HG02571 (cell line): ENCODE data around the gene PDYN.
"Not testable (repeated sequence)": the region's sequence is repeated elsewhere in the genome, so short reads cannot be mapped to it uniquely, and the experiment has no call there.

Source experiments
- ATAC-seq: cut with Tn5 transposase; IDR thresholded peaks from one replicate; pipeline ENCODE4 v1.9.1; 2021; ENCODE audit warnings: mild to moderate bottlenecking, moderate library complexity; ENCODE audit not compliant: unreplicated experiment

Gene PDYN

GRCh38 chr20:1993986-1994385, at the start of gene PDYN:
TSS of gene PDYN (minus strand) at chr20:1994058. CDS start at chr20:1983084, 10,974 bp downstream.
- no peak for ATAC-seq

DNA sequence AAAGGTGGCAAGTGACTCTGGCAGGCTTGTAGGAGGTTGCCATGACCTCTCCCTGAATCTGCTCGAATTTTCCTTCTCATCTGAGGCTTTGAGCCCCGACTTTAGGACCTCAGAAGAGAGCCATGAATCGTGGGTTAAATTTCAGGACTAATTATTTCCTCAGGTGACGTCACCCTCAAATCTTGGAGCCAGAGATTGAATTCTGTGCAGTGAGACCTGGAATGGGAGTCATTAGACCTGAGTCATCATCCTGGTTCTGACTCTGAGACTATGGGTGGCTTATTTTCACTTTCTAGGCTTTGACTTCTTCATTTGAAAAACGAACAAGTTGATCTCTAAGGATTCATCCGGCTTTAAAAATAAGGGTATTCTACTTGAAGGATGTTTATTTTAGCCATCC, 48.5 kb upstream of the PDYN start:
- no peak for ATAC-seq

DNA sequence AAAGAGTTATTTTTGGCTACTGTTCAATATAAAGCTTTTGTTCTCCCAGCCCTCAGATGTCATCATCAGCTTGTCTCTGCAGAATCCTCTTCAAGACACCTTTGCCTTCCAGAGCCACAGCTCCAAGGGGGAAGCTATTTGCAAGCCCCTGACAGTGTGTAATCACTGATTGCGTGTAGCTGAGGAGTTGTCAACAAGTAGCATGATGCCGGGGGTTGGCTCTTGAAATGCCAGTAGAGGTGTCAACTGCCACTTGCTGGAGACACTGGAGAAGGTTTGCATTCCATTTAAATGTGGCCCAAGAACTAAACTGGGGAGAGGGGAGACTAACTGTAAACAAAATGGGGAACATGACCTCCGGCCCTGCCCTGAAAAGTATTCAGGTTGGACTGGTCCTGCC, 44.3 kb upstream of the PDYN start:
- no peak for ATAC-seq

GRCh38 chr20:2037296-2037914, 43.5 kb upstream of the PDYN start:
- no peak for ATAC-seq

DNA sequence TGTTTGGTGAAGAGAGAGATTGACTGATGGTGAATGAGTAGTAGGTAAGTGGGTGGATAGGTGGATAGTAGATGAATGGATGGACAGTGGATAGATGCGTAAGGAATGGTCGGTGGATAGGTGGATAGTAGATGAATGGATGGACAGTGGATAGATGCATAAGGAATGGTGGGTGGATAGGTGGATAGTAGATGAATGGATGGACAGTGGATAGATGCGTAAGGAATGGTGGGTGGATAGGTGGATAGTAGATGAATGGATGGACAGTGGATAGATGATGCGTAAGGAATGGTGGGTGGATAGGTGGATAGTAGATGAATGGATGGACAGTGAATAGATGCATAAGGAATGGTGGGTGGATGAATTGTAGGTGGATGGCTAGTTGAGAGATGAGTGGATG, 42.5 kb upstream of the PDYN start:
- not testable (repeated sequence) for ATAC-seq

GRCh38 chr20:2032168-2032567, 38.3 kb upstream of the PDYN start:
- ATAC-seq, result no peak

DNA sequence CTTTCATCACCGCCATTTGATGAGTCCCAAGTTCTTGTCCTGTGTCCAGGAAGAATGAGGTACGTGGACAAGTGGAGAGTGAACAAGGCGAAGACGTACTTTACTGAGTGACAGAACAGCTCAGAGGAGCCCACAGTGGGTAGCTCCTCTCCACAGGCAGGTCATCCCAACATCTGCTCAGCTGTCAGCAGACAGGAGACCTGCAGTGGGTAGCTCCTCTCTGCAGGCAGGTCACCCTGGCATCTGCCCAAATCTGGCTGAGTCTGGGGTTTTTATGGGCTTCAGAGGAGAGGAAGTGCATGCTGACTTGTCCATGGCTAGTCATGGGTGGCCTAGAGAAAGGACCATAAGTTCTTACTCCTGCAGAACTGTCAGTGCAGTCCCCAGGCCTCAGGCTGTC, 32.7 kb upstream of the PDYN start:
- ATAC-seq, result no peak

DNA sequence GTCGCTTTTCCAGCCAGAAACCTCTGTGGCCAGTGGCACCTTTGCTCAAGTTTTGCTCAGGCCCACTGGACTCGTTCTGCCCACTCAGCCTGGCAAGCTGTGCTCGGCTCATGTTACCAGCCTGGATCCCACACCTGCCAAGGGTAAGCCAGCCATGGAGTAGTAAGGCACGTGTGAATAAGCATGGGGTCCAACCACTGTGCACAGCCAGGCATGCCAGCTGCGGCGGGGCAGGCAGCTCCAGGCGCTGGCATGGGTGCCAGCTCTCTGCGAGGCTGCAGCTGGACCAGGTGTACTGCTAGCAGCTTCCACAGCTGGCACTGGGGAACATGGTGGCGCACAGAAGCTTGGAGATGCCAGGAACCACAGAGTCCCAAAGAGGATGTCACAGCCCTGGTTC, 32.1 kb upstream of the PDYN start:
- ATAC-seq, result no peak

DNA sequence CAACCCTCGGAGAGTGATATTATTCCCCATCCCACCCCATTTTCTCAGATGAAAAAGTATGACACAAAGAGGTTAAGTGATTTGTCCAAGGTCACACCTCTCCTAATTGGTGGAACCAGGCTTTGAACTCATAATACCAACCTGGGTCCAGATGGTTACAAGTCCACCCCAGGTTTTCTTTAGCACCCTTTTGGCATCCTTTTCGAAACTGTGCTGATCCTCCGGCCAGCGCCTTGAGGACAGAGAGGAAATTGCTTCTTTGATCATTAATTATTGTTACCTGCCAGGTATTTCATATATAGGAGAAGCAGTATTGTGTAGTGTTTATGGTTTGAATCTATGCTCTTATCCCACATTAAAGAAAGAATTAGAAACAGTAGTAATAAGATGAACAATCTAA, 29.3 kb upstream of the PDYN start:
- no peak for ATAC-seq

DNA sequence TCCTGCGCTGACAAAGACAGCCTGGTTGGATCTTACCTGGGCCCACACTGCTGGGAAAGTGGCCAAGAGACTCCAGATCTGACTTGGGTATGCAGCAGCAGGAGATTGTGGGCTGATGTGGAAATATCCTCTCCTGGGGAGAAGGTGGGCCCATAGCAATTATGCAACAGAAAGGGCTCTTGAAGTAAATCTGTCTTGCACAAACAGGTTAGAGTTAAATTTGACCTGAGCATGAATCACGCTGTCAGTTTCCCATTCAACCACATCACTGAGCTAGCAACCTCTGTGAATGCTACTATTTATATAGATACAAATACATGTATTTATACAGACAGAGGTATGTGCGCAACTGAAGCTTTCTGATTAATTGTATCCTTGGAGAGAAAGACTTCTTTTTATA, 28.3 kb upstream of the PDYN start:
- ATAC-seq, result no peak

DNA sequence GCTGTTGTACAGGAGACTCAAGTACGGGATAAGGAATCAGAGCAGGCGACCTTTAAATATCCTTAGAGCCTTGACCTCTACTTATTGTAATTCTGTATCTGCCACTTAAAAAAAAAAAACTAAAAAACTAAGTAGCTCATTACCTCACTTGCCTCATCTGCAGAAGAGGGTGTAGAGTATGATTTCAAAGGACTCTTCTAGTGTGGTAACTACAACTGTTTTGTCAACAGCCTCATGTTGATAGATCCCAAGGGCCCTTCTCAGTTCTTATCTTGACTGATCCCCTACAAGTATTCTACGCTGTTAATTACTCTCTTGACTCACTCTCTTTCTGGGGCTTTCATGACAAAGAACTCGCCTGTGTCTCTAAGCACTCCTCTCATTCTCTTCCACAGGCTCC, 16.7 kb upstream of the PDYN start:
- ATAC-seq, result no peak

DNA sequence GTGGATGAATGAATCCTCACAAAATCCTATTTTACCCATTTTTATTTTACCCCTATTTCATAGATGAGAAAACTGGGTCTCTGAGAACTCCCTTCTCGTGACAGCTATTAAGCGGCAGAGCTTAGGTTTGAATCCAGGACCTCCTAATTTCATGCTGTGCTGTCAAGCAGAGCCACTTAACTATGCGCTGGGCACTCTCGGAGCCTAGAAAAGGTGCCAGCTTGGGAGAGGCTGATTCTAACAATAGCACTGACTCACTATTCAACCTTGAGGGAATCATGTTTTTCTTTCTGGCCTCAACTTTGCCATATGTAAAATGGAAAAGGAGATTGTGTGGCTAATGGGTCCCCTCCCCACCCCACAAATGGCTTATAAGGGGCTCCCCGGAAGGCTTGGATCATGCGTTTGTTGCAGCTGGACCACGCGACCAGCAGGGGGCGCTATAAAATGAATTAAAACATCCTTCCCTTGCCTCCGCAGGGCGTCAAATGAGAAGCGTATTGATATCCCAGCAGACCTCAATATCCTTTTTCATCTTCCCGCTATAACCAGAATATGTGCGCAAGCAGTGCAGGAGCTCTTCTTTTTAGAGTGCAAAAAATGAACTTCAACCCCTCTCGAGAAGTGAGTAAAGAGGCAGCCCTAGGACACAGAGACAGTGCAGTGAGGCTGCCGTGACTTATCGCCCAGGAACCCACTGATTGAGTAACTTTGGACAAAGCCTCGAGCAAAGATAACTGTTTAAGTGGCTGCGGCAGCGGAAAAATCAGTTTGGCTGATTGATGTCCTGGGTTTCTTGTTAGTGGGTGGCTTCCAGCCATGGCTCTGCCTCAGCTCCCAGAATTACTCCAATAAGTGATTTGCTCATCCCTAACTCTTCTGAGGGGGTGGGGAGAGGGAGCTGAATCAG, 12.8 kb upstream of the PDYN start:
- no peak for ATAC-seq

DNA sequence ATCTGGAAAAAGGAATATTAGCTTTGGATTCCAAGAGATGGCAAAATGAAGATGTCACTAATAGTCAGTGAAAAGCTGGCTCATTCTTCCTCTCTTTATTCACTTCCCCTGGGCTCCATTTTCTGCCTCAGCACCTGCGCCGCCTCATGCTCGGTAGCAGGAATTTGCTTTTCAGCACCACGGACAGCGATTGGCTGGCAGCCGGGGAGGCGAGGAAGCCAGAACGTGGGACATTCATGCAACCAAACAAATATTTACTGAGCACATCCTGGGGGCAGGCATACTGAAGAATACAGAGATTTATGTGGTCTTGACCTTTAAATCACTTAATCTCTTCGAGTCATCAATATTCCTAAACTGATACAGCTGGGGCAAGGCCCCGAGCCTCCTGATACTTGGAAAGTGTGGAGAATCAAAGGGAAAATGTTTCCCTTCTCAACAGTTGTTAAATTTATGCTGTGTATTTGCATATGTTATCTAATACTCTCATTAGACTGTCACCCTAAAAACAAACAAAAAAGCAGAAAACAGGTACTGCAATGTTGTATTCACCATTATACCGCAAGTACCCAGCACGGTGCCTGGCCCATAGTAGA, 12.1 kb upstream of the PDYN start:
- ATAC-seq, result no peak

DNA sequence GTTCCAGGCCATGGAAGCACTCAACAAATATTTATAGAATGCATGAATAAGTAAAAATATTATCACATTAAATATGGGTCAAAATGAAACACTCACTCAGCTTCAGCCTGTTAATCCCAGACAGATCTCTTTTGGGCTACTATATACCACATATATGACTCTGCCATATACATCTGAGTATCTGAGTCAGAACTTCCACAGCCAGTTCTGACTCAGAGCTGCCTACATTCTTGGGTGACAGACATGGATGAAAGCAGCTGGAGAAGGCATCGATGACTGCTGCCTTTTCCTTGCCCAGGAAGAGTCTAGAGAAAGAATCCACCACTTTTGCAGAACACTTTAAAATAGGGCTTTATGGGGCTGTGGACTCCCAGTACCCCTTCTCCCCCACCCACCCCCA, 11.5 kb upstream of the PDYN start:
- no peak for ATAC-seq

DNA sequence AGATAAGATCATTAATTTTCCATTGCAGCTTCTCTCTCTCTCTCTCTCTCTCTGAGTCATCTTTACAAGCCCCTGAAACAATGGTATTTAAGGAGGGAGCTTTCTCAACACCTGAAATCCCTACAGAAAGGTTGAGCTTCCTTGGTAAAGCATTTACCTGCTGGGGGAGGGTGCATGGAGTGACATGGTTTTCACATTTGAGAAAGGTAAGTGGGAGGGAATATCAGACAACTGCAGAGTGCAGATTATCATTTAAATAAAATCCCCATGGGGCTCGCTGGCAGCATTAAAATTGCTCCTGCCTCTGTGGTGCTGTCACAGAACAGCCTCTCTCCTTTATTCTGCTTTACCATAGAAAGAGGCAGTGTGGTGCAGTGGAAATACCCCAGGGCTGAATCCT, 10.3 kb upstream of the PDYN start:
- no peak for ATAC-seq

DNA sequence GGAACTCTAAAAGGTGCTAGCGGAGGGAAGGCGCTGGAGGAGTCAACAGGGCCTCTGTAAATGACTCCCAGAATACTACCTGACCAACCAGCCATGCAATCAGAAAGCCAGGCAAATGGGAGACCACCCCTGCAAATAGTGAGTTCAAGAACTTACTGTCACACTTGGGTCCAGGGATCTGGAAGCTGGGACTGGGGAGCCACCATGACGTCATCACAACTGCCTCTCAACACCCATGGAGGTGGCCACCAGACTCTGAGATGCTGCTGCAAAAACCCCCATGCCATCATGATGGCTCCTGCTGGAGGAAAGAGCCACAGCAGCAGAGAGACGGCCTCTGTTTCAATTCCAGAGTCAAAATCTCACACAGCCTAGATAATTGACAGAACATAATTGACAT, 8.5 kb upstream of the PDYN start:
- ATAC-seq, result no peak

DNA sequence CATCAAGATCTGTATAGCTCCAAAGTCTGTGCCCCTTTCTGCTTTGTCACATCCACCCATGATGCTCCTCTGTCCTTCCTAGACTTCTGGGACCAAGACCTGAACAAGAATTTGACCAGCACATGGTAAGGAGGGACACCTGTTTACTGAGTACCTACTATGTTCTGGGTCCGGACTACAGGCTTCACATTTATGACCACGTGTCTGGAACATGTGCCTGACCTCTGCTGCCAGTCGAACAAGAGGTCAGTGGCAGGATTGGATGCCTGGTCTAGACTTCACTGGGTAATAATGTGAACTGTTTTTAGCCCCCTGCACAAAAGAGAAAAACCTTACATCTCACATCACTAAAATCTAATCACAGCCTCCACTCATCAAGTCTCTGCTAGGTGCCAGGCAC, 7.3 kb upstream of the PDYN start:
- ATAC-seq, result no peak

DNA sequence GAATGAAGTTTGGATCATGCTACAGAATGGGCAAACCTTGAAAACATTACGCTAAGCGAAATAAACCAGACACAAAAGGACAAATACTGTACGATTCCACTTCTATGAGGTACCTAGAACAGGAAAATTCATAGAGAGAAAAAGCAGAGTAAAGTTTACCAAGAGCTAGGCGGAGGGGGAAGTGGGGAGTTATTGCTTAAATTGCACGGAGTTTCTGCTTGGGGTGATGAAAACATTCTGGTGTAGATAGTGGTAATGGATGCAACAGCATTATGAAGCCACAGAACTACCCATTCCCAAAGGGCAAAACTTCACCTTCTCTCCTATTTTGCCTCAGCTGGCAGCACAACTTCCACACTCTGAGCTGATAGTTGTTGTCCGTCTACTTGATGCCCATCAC, 6.4 kb upstream of the PDYN start:
- no peak for ATAC-seq

DNA sequence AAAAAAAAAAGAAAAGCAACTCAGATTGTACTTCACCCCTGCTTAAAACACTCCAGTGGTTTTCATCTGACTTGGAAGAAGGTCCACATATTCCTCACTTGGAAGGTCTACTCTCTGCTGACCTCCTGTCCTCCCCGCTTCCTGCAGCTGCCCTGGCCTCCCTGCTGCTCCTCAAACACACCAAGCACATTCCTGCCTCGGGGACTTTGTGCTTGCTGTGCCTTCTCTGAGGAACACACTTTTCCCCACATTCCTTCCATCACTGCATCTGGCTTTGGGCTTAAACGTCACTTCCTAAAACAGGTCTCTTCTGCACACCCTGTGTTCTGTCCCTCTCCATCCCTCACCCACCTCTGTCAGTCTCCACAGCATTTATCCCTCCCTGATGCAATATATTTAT, 4.9 kb upstream of the PDYN start:
- no peak for ATAC-seq

DNA sequence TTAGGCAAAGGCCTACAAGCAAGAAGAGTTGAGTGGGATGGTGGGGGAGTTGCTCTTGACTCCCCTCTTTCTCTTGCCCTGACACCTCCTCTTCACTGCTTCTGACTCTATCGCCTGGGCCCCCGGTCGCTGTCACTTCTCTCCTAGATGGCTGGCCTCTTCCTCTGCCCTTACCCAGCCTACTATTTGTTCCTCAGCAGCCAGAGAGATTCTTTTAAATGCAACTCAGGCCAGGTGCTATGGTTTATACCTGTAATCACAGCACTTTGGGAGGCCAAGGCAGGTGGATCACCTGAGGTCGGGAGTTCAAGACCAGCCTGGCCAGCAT, 4.3 kb upstream of the PDYN start:
- ATAC-seq, result no peak

GRCh38 chr20:1997483-1998192, 3.8 kb upstream of the PDYN start:
- no peak for ATAC-seq
